Esophagus (tissue), 2 donors: ENCODE measurements around the gene OCA2. TPM values are rescaled to one million over a fixed set of nuclear protein-coding genes. Genes with fewer than 3 reads are reported as not detected.
"Not testable (repeated sequence)": the region's sequence is repeated elsewhere in the genome, so short reads cannot be mapped to it uniquely, and the experiment has no call there.

ENCODE experiments used
- H3K27ac ChIP-seq, 2 donors: one replicate each; pipeline ENCODE4 v1.5.1; 2013; ENCODE audit warnings: low read depth in 2 of 2, mild to moderate bottlenecking in 2 of 2, inconsistent platforms in 1 of 2, low read length in 1 of 2, moderate library complexity in 1 of 2
- H3K27me3 ChIP-seq, 2 donors: one replicate each; pipeline ENCODE4 v1.6.1; 2013; ENCODE audit warnings: low read length in 2 of 2, control low read depth in 1 of 2, mild to moderate bottlenecking in 1 of 2; ENCODE audit not compliant: insufficient read depth in 2 of 2, control insufficient read depth in 1 of 2
- H3K36me3 ChIP-seq, 2 donors: one replicate each; pipeline ENCODE4 v1.6.1; 2013; ENCODE audit warnings: low read length in 1 of 2; ENCODE audit not compliant: control insufficient read depth in 2 of 2, insufficient read depth in 2 of 2
- H3K4me1 ChIP-seq, 2 donors: one replicate each; pipeline ENCODE4 v1.6.1; 2013; ENCODE audit warnings: low read length in 1 of 2; ENCODE audit not compliant: control insufficient read depth in 2 of 2, insufficient read depth in 2 of 2
- H3K4me3 ChIP-seq, 2 donors: one replicate each; pipeline ENCODE4 v1.5.1; 2013; ENCODE audit warnings: low read length in 2 of 2, mild to moderate bottlenecking in 2 of 2, low read depth in 1 of 2, moderate library complexity in 1 of 2
- H3K9me3 ChIP-seq, 2 donors: one replicate each; pipeline ENCODE4 v1.6.1; 2013; ENCODE audit warnings: mild to moderate bottlenecking in 2 of 2, low read depth in 1 of 2, low read length in 1 of 2, moderate library complexity in 1 of 2; ENCODE audit not compliant: control insufficient read depth in 2 of 2, insufficient read depth in 1 of 2
- WGBS, 2 donors: extraction: QIAGEN DNeasy Blood & Tissue Kit; methylation state at CpG; one replicate each; pipeline ENCODE4 v1.1.7; 2013; 5-methylcytosine and 5-hydroxymethylcytosine counted together
- polyA plus RNA-seq, 2 donors: library from polyadenylated mRNA; stranded (reverse); fragments of 200-250 nt; gene quantifications; one replicate each; pipeline ENCODE4 v1.2.3, GENCODE V29; 2013
- donor health status: healthy with polysubstance abuse.
- donor health status: Bipolar disorder and iron deficiency.

Gene OCA2
- polyA plus RNA-seq, 2 donors = 1.1 to 1.2 TPM

GRCh38 chr15:27855137-27855536, 244.0 kb downstream of the OCA2 start:
- Histone ChIP-seq H3K4me3 (no peak overlapping the region), H3K27ac (no peak overlapping the region), H3K4me1 (peaks cover 0 to 3% of the 10 kb centered on the region in 2 donors), H3K36me3 (no peaks in the 10 kb centered on the region), H3K27me3 (no peaks in the 10 kb centered on the region), H3K9me3 (peaks cover 0 to 6% of the 10 kb centered on the region in 2 donors)
- 96 to 100% methylated on average over 4 of the region's 4 CpGs for WGBS, 2 donors

DNA sequence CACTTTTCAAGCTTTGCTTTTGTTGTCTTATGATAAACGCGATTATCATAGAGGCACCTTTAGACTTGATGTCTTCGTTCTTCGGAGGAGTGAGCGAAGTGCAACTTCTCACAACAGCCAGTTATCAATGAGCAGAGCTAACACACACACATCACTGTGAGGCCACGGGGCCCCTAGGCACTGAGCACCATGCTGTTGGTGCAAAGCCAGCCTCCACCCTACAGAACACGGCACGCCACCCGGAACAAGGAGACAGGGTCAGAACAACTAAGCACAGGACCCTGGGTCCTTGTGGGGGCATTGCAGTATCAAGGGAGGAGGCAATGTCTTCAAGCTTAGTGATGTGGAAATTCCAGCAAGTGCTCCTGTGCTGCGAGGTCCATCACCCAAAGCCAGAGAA, 244.5 kb downstream of the OCA2 start:
- no peak overlapping the region for H3K4me3 ChIP-seq
- no peaks in the 10 kb centered on the region for H3K27me3 ChIP-seq
- peaks cover 0 to 3% of the 10 kb centered on the region in 2 donors for H3K4me1 ChIP-seq
- 86 to 87% methylated on average over 10 of the region's 10 CpGs for WGBS, 2 donors
- H3K27ac ChIP-seq = no peak overlapping the region
- peaks cover 0 to 6% of the 10 kb centered on the region in 2 donors for H3K9me3 ChIP-seq
- H3K36me3 ChIP-seq = no peaks in the 10 kb centered on the region

DNA sequence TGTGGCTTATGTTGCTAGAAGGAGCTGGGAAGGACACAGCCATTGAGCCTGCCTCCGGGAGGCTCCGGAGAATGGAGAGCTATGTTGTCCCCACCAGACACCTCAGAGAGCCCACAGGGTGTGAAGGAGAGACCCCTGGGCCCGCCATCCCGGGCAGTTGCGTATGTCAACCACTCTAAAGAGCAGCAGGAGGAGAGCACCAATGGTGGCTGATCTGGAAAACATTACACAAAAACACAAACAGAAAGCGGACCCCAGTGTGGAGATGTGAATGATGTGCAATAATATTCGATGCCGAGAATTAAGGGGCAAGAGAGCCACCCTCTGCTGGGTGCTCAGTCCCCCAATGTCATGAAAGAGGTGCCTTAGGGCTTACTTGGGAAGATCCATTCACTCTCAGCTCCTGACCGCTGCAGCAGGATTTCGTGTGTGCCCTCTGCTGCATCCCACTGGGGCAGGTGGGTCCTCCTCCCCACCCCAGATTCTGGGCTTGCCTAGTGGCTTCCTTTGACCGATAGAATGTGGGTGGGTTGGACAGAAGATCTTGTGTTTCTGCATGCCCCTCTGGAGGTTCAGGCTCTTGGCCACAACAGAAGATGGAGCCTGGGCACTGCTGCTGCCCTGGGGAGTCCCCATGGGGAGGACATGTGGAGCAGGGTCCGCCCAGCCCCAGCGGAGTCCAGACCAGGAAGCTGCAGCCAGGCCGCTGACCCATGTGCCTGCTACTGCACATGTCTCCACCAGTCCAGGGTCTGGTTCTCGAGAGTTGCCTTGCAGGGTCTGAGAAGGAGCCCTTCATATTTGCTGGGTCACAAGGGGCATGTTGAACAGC, 245.3 kb downstream of the OCA2 start:
- Histone ChIP-seq H3K27me3 (no peaks in the 10 kb centered on the region), H3K9me3 (peaks cover 0 to 10% of the 10 kb centered on the region in 2 donors), H3K4me1 (peaks cover 0 to 3% of the 10 kb centered on the region in 2 donors), H3K27ac (no peak overlapping the region), H3K4me3 (no peak overlapping the region), H3K36me3 (no peaks in the 10 kb centered on the region)
- 92 to 95% methylated on average over 15 of the region's 15 CpGs for WGBS, 2 donors

- Histone ChIP-seq H3K4me1 (peaks cover 0 to 3% of the 10 kb centered on the region in 2 donors), H3K27me3 (no peaks in the 10 kb centered on the region), H3K27ac (no peak overlapping the region), H3K36me3 (no peaks in the 10 kb centered on the region), H3K4me3 (no peak overlapping the region), H3K9me3 (peaks cover 0 to 12% of the 10 kb centered on the region in 2 donors)
- WGBS, 2 donors = 73 to 75% methylated on average over 4 of the region's 4 CpGs
Measured at GRCh38 chr15:27851858-27852210, 247.3 kb downstream of the OCA2 start.

DNA sequence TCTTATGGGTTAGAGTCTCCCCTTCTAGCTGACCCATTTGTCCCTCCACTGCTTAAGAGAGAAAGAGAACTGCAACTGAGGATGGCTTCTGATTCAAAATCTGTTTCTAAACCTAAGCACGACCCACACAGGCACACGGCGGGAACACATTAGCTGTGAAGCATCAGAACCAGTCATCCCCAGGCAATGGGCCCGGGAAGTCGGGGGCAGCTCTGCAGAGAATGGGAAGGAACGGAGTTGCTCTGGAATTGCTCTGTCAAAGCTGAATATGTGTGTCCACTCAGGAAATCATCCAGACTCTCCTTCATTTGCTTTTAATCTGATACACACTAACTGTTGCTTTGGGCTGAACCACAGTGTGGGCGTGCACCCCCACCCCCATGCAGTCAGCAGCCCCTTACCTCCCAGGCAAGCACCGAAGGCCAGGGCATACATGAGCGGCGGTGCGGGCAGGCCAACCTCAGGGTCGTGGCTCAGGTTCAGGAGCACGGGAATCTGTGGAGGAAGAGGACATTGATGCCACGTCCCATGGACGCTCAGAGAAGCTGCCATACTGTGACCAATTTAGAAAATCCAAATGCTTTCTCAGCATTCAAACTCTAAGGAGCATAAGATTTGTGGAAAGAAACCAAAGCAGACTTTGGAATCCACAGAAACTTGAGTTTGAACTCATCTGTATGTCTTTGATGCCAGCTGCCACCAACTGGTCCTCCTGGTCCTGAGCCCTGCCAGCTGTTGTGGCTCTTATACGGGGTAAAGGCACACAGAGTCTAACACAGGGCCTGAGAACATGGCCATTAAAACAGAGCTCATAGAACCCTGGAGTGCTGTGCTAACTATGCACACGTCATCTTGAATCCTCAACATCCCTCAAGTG, 247.9 kb downstream of the OCA2 start:
- 85 to 87% methylated on average over 17 of the region's 17 CpGs for WGBS, 2 donors
- H3K4me3 ChIP-seq = no peak overlapping the region
- no peaks in the 10 kb centered on the region for H3K36me3 ChIP-seq
- peaks cover 0 to 3% of the 10 kb centered on the region in 2 donors for H3K4me1 ChIP-seq
- H3K27ac ChIP-seq = no peak overlapping the region
- H3K9me3 ChIP-seq = peaks cover 0 to 14% of the 10 kb centered on the region in 2 donors
- H3K27me3 ChIP-seq = no peaks in the 10 kb centered on the region

GRCh38 chr15:27850050-27850449, 249.1 kb downstream of the OCA2 start:
- no peak overlapping the region for H3K27ac ChIP-seq
- H3K4me1 ChIP-seq = no peaks in the 10 kb centered on the region
- H3K36me3 ChIP-seq = no peaks in the 10 kb centered on the region
- H3K9me3 ChIP-seq = peaks cover 4 to 14% of the 10 kb centered on the region in 2 donors
- H3K4me3 ChIP-seq = no peak overlapping the region
- 83 to 85% methylated on average over 5 of the region's 5 CpGs for WGBS, 2 donors
- no peaks in the 10 kb centered on the region for H3K27me3 ChIP-seq

- H3K27ac ChIP-seq, H3K27me3 ChIP-seq, H3K36me3 ChIP-seq, H3K4me1 ChIP-seq, H3K4me3 ChIP-seq: not testable (repeated sequence)
- H3K9me3 ChIP-seq = peaks cover 4 to 11% of the 10 kb centered on the region in 2 donors
- 73 to 84% methylated on average over 5 of the region's 5 CpGs for WGBS, 2 donors
Measured at GRCh38 chr15:27848936-27849335, 250.2 kb downstream of the OCA2 start.

- H3K27me3 ChIP-seq = no peaks in the 10 kb centered on the region
- no peaks in the 10 kb centered on the region for H3K4me1 ChIP-seq
- H3K27ac ChIP-seq = no peak overlapping the region
- no peaks in the 10 kb centered on the region for H3K36me3 ChIP-seq
- H3K9me3 ChIP-seq = peaks cover 4 to 8% of the 10 kb centered on the region in 2 donors
- no peak overlapping the region for H3K4me3 ChIP-seq
- 75 to 90% methylated on average over 15 of the region's 15 CpGs for WGBS, 2 donors
Measured at GRCh38 chr15:27847775-27848710, 251.1 kb downstream of the OCA2 start.
